Putamen (tissue), 1 donor: ENCODE results near the gene S100A5.

Experiments
- DNase-seq: peaks from one replicate; pipeline ENCODE4 v3.0.0-alpha.2; 2016; ENCODE audit warnings: low spot score

Gene S100A5

DNA sequence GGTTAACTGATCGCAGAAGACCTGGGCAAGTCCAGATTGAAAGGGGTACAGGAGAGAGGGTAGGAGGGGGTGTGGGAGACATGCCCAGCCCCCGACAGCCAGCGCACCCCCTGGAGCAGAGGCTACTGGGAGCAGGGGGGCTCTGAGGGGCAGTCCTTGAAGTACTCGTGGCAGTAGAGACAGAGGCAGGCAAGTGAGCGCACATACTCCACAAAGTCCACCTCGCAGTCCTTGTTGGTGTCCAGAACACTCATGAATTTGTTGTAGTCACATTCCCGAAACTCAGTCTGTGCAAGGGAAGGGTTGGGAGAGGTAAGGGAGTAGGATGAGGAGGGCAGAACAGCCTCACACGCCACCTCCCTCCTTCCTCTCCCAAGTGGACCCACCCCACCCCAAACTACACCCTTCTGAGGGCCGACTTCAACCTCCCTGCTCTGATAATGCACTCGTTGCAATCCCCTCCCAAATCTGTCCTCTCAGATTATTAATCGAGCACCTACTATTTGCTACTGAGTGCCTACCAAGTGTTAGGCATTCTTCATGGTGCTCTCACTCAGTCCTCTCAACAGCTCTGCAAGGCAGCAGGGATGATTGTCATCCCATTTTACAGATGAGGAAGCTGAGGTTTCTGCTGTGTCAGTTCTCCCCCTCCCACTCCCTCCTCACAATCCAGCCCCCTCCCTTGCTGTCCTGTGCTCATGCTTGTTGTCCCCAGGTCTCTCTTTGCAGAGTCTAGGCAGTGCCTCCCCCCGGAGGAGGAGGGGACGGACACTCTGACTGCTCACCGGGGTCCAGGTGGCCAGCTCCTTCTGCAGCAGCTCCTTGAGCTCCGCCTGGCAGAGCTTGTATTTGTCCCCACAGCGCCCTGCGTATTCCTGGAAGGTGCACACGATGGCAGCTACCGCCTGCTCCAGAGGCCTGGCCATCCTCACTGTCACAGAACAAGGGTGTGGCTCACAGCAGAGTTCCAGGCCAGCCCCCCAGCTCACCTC lies 7.1 kb upstream of the S100A5 start:
- DNase-seq = no peak

DNA sequence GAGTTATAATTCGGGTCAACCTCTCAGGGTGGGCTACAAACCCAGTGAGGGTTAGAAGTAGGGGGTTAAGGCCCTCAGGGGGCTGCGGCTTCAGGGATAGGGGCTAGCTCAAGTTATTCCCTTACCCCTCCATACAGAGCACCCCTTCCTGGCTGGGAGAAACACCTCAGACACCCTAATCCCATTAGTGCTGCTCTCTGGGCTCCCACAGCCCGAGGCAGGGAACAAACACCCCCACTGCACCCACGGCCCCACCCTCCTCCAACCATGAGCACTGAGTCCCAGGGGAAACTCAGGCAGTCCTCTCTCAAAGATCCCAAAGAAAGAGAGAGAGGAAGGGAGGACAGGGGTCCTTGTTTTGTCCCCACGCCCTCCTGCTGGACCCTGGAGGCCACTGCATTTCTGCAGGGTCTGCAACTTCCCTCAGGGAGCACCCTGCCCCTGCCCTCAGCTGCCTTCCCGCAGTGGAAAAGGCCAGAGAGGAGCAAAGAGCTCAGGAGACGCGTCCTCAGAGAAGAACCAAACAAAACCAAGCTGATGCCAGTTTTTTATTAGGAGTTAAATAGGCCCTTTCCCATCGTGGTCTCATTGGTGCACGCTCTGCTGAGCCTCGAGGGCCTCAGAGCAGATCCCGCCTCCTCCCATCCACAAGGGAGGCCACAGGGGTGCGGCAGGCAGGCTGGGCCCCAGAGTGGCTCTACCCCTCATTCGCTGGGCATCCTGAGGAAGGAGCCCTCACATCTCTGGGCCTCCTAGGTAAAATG lies 6.2 kb upstream of the S100A5 start:
- DNase-seq = no peak

DNA sequence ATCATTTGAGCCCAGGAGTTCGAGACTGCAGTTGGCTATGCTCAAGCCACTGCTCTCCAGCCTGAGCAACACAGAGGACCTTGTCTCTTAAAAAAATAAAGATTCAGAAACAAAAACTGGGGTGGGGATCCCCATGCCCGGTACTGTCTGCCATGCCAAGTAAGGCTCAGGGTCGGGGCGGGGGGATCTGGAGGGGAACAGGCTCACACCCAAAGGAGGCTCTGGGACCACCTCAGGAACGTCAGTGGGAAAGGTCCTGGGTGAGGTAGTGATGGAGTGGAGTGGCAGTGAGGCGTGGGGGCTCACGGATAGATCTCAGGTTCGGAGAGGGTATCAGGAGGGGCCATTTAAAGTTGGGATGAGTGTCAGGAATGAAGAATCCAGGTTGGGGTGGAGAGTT lies 5.6 kb upstream of the S100A5 start:
- no peak for DNase-seq

DNA sequence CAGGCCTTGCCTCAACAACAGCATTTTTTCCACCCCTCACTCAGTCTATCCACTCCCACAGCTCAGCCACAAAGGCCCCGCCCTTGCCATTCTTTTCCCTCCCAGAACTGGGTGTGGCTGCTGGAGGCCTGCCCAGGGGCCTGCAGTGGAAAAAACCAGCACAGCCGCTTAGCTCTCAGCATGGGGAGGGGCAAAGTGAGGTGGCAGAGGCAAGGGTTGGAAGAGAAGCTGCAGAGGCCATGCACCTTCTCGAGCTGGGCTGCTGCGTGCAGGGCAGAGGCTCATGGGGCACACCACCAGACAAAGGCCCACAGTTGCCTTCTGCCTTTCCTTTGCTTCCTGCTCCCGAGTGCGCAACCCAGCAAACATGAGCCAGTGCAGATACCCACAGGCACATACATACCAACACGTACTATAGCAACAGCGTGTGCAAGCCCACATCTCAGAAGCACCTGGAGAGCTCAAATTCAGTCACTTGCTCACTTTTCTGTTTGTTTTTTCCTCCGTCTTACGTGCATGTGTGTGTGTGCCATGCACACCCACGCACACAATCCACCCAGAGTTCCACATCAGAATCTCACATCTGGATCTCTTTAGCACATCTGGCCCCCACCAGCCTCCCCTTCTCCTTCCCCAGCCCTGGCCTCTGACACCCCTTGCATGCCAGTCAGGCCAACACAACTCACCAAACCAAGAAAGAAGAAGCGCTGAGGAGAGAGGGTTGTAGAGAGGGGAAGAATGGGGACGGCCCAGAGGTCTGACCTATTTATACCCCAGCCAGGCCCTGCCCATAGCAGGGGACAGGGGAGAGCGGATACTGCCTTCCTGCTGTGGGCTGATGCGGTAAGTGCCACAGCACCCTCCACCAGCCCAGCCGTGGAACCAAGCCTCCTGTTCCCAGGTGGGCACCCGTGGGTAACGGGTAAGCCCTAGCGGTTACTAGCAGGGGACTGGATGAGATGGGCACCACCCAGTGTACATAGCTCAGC lies 4.6 kb upstream of the S100A5 start, which contains the start of gene S100A4:
Gene S100A4, minus strand, starts transcription at position 740 of the 989 bp plus-strand sequence. CDS start 1,012 bp downstream, outside the sequence.
- peak; percentile 53 for DNase-seq

DNA sequence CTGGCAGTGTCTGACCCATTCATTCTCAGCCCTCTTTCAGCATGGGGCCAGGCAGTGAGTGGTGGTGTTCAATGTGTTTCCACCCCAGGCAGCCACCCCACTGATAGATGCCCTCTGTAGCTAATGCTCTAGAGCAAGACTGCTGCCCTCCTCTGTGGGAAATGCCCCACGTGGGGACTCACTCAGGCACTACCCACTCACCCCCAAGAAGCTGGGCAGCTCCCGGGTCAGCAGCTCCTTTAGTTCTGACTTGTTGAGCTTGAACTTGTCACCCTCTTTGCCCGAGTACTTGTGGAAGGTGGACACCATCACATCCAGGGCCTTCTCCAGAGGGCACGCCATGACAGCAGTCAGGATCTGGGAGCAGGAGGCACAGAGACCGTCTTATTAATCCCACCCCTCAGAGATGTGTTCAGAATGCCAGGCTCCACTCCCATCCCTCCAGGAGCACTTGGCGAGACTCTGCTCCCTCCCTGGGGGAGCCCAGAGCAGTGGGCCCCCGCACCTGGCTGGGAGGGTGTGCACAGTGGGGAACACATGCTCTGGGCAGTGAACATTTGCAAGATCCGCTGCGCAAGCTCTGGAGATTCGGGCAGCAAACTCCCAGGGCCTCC lies 3.8 kb upstream of the S100A5 start:
- DNase-seq = no peak

DNA sequence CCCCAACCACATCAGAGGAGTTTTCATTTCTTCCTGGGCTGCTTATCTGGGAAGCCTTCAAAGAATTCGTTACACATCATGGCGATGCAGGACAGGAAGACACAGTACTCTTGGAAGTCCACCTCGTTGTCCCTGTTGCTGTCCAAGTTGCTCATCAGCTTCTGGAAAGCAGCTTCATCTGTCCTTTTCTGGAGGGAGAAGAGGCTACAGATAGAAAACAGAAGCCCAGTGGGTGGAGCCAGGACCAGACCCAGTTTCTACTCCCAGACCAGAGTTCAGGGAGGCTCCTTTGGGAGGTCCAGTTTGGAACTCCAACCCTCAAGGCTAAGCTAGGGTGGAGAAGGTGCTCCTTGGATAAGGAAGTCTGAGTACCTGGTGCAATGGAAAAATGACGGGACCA lies 3.0 kb upstream of the S100A5 start:
- no peak for DNase-seq

DNA sequence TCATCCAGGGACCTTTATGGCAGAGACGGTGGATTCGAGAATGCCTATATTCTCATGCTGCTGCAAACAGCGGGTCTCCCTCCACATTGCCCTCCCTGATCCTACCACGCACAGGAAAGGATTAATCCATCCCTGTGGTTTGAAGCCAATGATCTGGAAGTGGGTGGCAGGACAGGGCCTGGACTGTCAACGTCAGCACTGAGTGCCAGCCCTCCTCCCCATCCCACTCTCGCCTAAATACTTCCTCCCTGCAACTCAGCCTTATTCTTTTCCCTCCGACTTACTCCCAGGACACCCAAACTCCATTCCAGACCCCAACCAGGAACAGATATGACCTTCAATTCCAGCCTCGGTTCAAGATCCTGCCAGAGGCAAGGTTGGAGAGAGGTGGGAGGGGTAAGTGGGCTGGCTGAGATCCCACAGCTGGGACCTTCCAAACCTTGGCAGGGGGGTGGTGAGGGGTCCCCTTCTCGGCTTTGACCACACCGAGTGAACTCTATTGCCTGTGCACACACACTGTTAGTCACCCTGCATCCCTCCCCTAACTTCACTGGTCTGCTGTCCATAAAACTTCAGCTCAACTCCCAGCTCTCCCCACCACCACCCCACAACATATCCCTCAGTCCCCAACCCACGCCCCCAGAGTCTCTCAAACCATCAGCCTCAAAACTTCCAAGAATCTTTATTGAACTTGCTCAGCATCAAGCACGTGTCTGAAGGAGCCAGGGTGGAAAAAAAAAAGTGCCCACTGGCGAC lies 2.4 kb upstream of the S100A5 start:
- no peak for DNase-seq

DNA sequence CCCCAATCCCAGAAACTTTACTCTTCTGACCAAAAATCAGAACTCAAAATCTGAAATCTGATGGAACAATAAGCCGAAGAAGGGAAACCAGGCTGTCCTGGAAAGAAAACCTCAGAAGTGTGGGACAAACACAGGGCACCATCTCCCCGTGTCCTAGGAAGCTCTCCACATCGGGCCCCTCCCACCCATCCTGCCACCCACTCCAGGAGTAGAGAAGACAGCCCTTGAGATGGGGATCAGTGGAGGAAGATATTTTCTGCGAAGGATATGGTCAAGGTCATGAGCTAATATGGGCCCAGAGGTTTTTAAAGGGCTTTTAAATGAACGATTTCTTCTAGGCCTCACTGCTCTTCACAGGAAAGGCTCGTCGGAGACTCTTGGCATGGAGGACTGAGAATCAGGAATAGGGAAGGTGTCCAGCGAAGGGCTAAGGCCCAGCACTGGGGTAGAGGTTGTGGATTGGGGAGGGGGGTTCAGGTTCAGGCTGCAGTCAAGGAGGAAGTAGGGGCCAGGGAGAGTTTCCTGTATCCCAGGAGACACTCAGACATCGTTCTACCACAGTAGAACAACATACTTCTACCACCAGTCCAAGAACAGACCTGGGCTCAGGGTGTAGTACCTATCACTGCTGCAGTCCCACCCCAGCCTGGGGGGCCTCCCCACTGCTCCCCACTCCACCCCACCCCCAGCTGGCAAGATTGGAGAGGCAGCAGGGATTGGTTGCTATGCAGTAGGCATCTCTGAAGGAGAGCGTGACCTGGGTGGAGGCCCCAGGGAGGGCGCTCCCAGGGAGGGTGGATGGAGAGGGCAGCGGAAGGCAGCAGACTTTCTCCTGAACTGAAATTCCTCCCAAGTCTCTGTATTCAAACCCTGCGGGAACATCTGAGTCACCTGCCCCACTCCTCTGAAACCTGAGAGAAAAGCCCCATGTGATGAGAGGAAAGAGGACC lies 1.2 kb upstream of the S100A5 start:
- DNase-seq = no peak

DNA sequence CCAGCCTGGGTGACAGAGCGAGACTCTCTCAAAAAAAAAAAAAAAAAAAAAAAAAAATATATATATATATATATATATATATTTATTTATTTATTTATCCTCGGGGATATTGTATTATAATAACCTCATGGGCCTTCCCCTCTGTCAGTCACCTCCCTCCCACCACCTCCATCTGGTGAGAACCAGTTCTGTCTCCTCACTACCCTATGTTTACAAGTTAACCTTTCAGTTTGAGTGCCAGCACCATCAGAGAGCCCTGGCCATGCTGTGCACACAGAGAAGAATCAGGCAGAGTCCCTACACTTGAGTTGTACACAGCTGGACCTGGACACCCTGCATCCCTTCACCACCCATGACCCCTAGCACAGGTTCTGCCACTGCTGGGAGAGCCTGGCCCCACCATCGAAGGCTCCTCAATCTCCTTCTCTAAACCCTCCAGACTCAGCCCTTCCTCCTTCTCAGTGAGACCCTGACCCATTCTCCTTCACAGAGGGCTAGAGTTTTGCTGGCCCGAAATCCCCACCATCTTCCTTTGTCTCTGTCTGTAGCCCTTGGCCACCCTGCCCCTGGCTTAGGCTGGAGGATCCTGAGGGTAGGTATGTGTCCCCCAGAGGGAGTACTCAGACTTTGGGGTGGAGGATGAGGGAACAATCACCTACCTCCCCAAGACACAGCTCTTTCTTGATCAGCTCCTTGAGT lies 1.2 kb downstream of the S100A5 start:
- no peak for DNase-seq

DNA sequence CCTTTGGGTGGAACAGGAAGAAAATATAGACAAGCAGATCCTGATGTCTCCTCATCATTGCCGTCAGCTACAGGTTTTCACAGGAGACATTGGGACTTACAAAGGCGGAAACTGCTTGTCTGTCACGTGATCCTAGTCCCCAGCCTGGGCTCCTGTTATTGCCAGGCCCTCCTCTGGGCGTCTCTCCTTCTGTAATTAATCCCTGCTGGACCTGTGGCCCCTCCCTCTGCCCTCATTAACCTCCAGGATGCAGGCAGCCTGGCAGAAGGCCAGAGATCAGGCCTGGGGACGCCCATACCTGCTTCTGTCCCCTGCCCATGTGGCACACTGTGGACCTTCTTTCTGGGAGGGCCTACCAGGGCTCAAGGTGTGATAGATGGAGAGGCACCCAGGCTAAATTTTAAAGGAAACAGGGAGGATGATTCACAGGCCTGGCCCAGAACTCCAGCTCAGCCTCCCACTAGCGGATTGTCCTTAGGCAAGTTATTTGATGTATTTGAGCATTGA lies 2.4 kb downstream of the S100A5 start:
- DNase-seq = no peak

DNA sequence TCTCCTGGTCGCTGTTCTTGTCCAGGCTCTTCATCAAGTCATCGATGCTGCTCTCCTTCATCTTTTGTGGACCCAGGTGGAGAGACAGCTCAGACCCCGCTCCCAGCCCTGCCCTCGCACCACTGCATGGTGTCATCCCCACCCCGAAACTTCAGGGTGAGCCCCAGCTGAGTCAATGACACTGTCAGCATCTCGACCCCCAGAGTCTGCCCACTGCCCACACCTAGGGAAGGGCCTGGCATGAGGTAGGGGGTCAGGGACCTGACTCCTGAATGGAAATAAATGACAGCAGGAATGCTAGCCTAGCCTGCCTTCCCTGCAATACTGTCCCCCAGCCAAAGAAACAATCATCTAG lies 3.4 kb downstream of the S100A5 start:
- no peak for DNase-seq

DNA sequence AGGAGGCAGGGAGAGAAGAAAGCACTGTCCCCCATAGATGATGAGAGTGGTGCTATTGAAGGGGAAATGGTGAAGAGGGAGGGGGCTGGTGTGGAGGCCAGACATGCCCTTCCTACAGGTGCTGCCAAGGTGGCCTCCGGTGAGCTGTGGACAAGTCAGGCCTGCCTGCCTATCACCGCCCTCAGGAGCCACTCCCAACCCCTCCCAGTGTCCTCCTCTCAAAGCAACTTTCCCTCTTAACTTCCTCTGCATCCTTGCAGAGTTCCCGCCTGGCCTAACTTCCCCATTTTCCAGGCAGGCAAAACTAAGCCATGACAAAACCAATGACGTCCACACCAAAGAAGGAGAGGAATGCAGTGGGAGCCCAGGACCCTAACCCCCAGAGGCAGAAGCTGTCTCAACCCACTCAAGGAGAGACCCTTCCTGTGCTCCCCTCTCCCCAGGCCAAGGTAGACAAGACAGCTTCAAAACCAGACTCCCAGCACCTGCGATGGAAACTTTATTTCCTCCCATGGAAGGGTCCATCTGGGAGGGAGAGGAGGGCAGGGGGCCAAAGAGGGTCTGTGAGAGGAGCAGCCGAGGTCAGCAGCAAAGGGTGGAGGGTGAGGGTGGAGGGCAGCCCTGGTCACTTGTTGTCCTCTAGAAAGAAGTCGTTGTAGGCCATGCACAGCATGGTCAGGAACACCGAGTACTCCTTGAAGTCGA lies 3.9 kb downstream of the S100A5 start:
- DNase-seq = no peak

DNA sequence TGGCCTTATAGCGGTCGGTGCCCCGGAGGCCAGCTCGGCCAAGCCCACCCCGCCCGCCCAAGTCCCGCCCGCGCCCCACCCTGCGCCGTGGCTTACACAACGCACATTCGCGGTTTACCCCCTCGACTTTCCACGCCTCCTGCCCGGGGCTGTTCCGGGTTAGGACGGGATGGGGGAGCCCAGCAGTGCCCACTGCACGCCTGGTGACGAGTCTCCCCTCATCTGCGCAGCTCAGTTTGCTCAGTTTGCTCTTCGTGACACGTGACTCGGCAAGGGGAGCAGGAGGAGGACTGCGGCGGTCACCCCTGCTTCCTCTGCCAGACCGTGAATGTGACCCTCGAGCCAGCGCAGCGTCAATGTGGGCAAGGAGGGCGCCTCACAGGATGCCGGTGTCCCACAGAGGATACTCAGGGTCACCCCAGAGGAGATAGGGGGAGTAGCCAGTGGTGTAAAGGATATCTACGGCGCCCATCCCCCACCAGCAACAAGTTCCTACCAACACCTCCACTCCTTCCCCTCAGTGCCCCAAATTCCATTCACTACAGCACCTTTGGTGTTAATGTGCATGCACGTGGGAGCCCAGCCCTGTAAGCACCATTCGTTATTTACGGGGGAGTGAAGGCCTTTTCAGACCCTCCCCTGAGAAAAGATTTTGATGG lies 4.6 kb downstream of the S100A5 start:
- DNase-seq = peak; percentile 50

DNA sequence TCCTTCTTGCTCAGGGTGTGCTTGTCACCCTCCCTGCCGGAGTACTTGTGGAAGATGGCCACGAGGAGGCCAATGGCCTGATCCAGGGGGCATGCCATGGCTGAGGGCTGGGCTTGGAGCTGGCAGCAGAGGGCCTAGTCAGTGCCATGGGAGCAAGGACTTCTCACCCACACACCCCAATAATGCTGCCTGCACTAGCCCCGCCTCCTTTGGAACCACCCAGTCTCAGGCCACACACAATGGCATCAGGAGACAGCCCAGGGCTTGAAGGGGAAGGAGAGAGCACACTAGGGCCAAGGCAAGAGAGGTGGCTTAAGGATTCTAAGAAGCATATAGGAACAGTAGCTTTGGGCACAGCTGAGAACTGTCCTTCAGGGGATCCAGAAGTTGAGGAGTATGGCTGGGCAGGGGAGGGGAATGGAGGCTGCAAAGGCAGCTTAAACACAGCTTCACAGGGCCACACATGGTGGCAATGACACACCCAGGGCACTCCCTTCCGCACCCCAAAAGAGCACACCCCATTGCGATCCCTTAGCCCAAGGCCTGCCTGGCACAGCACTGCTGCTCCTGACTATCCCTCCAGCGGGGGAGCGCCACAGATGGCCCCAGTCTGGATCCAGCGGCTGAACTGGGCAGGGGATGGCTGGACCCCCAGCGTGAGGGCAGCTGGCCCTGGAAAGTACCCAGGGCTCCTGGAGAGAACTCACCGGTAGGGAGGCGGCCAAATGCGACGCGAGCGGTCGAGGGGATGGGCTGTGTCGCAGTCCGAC lies 5.3 kb downstream of the S100A5 start, which contains the start of gene S100A6:
Gene S100A6, minus strand, starts transcription at position 750 of the 770 bp plus-strand sequence. Its CDS starts 652 bp downstream, at position 98.
- DNase-seq = no peak

DNA sequence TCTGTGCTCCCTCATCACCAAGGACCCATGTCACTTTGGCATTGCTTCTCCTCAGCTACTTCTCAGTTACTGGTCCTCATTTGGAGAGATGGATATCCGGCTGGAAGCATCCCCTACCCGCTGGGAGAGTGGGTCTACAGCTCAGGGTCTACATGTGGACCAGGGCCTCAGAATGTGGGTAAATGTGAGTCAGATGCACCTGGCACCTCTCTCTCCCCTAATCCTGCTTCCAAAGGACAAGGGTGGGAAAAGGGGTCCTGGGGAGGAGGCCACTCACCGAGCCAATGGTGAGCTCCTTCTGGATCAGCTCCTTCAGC lies 5.9 kb downstream of the S100A5 start:
- DNase-seq = no peak

DNA sequence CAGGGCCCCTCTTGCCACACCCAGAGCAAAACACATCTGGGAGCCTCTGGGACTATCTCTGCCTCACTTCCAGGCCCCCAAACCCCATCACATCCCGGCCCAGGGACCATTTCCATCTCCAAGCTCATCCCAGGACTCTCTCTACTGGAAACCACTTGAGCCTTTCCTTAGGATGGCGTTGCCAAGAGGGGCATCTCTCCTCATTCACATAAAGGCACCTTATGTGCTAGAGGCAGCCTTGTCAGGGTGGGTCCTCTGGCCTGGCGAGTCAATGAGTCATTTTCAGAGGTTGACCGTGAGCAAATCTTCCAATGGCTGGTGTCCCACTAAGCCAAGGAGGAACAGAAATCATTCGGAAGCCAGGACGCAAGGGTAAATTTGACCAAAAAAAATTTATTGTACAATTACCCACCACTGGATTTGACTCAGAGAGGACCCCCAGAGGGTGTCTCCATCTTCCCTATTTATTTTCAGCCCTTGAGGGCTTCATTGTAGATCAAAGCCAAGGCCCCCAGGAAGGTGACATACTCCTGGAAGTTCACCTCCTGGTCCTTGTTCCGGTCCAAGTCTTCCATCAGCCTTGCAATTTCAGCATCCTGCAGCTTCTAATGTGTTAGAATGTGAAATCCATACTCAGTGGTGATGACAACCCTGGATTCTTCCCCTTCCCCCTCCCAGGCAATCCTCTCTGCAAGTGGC lies 6.4 kb downstream of the S100A5 start:
- no peak for DNase-seq
